ENCODE results near the gene EYS. TPM values are rescaled to one million over a fixed set of nuclear protein-coding genes. Genes with fewer than 3 reads are reported as not detected.

The EYS gene
- polyA plus RNA-seq, 1 of the 3 experiments (the other 2 are of a cell fraction): 0.05 TPM

DNA sequence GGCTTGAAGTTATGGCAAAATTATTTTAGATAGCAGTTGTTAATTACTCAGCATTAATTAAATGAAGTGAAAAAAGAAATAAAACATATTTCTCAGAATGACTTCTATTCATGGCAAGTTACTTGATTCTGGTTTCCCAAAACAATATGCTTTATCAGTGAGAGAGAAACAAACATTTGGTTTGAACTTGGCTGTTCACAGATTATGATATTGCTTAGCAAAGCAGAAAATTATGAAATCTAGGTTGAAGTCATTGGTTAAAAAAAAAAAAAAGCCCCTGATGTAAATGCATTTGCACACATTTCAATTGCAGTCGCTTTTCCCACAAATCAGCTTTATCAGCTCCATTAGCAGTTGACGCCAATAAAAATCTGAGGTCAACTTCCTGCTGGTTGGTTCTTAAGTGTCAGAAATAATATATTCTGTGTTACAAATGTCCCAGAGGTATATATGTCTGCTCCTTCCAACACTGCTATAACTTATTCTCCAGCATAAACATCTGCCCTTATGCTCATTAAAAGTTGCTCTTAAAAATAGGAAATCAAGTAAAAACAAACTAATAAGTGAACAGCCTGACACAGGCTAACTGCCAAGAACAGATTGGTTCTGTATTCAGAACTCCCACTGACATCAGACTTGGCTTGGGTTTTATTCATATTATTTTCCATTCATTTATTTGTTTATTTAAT, 1796.0 kb downstream of the EYS start:
- DNase-seq: no peak
- no peak overlapping the region for H2AFZ ChIP-seq (ENCODE audit: low read depth)
- ChIA-PET CTCF (no interaction called here), POLR2A (no interaction called here)
- H3K36me3 ChIP-seq (replicated peaks in 1 of 2; ENCODE audit: control insufficient read depth in 1 of 2, insufficient read depth in 2 of 2, low read length in 1 of 2): no peaks in the 10 kb centered on the region
- H3K27ac ChIP-seq (ENCODE audit: low read depth in 2 of 2, low read length in 1 of 2): no peak overlapping the region
- TF ChIP-seq FOXM1 (IDR thresholded peaks at IDR 0.05; ENCODE audit: low read depth) (no peak), ELF1 (IDR thresholded peaks at IDR 0.05) (no peak), RXRA (IDR thresholded peaks at IDR 0.05; ENCODE audit: borderline replicate concordance, low read depth) (no peak), SMC3 (IDR thresholded peaks at IDR 0.05; ENCODE audit: low read depth, low read length) (no peak), FOSL2 (IDR thresholded peaks at IDR 0.05; ENCODE audit: borderline replicate concordance, low read depth) (no peak), YY1 (IDR thresholded peaks at IDR 0.05; ENCODE audit: low read depth) (no peak)
- TF ChIP-seq, protein P1, sequence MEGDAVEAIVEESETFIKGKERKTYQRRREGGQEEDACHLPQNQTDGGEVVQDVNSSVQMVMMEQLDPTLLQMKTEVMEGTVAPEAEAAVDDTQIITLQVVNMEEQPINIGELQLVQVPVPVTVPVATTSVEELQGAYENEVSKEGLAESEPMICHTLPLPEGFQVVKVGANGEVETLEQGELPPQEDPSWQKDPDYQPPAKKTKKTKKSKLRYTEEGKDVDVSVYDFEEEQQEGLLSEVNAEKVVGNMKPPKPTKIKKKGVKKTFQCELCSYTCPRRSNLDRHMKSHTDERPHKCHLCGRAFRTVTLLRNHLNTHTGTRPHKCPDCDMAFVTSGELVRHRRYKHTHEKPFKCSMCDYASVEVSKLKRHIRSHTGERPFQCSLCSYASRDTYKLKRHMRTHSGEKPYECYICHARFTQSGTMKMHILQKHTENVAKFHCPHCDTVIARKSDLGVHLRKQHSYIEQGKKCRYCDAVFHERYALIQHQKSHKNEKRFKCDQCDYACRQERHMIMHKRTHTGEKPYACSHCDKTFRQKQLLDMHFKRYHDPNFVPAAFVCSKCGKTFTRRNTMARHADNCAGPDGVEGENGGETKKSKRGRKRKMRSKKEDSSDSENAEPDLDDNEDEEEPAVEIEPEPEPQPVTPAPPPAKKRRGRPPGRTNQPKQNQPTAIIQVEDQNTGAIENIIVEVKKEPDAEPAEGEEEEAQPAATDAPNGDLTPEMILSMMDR (IDR thresholded peaks at IDR 0.05): no peak
- TF ChIP-seq, protein P2, sequence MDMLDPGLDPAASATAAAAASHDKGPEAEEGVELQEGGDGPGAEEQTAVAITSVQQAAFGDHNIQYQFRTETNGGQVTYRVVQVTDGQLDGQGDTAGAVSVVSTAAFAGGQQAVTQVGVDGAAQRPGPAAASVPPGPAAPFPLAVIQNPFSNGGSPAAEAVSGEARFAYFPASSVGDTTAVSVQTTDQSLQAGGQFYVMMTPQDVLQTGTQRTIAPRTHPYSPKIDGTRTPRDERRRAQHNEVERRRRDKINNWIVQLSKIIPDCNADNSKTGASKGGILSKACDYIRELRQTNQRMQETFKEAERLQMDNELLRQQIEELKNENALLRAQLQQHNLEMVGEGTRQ (IDR thresholded peaks at IDR 0.05; ENCODE audit: borderline replicate concordance, low read depth, low read length): no peak
- WGBS (ENCODE audit: low lambda C conversion rate): 82% methylated on average over 2 of the region's 2 CpGs
- H3K4me2 ChIP-seq: no peak overlapping the region
- H3K27me3 ChIP-seq (ENCODE audit: insufficient read depth): no peaks in the 10 kb centered on the region
- no peaks in the 10 kb centered on the region for H3K4me1 ChIP-seq (ENCODE audit: control insufficient read depth in 1 of 2, insufficient read depth in 2 of 2, low read depth in 1 of 2, low read length in 1 of 2)
- H3K9me3 ChIP-seq: no peaks in the 10 kb centered on the region
- H3K4me3 ChIP-seq (ENCODE audit: low read depth in 2 of 2, low read length in 1 of 2): no peak overlapping the region
- no peaks in the 10 kb centered on the region for H3K79me2 ChIP-seq (ENCODE audit: insufficient read depth)
- H3F3A ChIP-seq (replicated peaks; ENCODE audit: insufficient read depth): peaks cover 6% of the 10 kb centered on the region
- no peaks in the 10 kb centered on the region for H4K20me1 ChIP-seq (ENCODE audit: insufficient read depth)
- H3K9me2 ChIP-seq: no peaks in the 10 kb centered on the region
- H3K9ac ChIP-seq: no peak overlapping the region

DNA sequence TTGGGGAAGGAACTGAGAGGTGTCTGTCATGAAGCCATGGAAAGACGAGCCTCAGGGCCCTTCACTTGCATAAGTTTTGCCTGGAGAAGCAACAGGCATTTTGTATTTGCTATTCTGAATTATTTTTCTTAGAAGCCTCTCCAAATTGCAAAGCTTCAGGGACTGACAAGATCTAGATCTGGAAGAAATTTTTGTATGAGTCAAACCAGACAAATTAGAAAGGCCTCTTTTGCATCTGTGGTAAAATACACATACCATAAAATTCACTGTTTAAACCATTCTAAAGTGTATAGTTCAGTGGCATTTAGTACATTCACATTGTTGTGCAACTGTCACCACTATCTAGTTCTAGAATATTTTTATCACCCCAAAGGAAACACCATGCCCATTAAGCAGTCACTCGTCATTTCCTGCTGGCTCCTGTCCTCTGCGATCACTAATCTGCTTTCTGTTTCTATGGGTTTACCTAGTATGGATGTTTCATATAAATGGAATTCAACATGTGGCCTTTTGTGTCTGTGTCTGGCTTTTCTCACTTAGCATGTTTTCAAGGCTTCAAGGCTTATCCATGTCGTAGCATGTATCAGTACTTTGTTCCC, 1802.3 kb downstream of the EYS start:
- Histone ChIP-seq H3K27ac (ENCODE audit: low read depth in 2 of 2, low read length in 1 of 2) (peak overlapping the region in 1 of 2 experiments; percentile 52; a peak in 2 of 4 replicates), H3K9ac (no peak overlapping the region), H3K9me3 (no peaks in the 10 kb centered on the region), H4K20me1 (ENCODE audit: insufficient read depth) (no peaks in the 10 kb centered on the region), H3K79me2 (ENCODE audit: insufficient read depth) (no peaks in the 10 kb centered on the region), H3F3A (replicated peaks; ENCODE audit: insufficient read depth) (peaks cover 21% of the 10 kb centered on the region), H3K4me3 (ENCODE audit: low read depth in 2 of 2, low read length in 1 of 2) (no peak overlapping the region), H2AFZ (ENCODE audit: low read depth) (no peak overlapping the region), H3K36me3 (replicated peaks in 1 of 2; ENCODE audit: control insufficient read depth in 1 of 2, insufficient read depth in 2 of 2, low read length in 1 of 2) (no peaks in the 10 kb centered on the region), H3K9me2 (no peaks in the 10 kb centered on the region), H3K4me2 (peak overlapping the region; percentile 13; the same call in 1 of the 2 replicates), H3K4me1 (ENCODE audit: control insufficient read depth in 1 of 2, insufficient read depth in 2 of 2, low read depth in 1 of 2, low read length in 1 of 2) (peaks cover 2 to 10% of the 10 kb centered on the region in 2 experiments; a peak in 2 of 4 replicates), H3K27me3 (ENCODE audit: insufficient read depth) (no peaks in the 10 kb centered on the region)
- CTCF ChIA-PET: no interaction called here
- POLR2A ChIA-PET: no interaction called here
- DNase-seq: no peak
- 21% methylated on average over 4 of the region's 4 CpGs for WGBS (ENCODE audit: low lambda C conversion rate)
- TF ChIP-seq, protein P3, sequence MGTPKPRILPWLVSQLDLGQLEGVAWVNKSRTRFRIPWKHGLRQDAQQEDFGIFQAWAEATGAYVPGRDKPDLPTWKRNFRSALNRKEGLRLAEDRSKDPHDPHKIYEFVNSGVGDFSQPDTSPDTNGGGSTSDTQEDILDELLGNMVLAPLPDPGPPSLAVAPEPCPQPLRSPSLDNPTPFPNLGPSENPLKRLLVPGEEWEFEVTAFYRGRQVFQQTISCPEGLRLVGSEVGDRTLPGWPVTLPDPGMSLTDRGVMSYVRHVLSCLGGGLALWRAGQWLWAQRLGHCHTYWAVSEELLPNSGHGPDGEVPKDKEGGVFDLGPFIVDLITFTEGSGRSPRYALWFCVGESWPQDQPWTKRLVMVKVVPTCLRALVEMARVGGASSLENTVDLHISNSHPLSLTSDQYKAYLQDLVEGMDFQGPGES (IDR thresholded peaks at IDR 0.05; ENCODE audit: low read depth, low read length): no peak
- TF ChIP-seq, protein P4, sequence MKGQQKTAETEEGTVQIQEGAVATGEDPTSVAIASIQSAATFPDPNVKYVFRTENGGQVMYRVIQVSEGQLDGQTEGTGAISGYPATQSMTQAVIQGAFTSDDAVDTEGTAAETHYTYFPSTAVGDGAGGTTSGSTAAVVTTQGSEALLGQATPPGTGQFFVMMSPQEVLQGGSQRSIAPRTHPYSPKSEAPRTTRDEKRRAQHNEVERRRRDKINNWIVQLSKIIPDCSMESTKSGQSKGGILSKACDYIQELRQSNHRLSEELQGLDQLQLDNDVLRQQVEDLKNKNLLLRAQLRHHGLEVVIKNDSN (IDR thresholded peaks at IDR 0.05; ENCODE audit: borderline replicate concordance, low read depth): no peak
- TF ChIP-seq, protein P5, sequence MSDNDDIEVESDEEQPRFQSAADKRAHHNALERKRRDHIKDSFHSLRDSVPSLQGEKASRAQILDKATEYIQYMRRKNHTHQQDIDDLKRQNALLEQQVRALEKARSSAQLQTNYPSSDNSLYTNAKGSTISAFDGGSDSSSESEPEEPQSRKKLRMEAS (IDR thresholded peaks at IDR 0.05; ENCODE audit: low read depth): 0 out of 2 replicates have a peak, but pooled peaks have one; percentile 23
- TF ChIP-seq, protein P6, sequence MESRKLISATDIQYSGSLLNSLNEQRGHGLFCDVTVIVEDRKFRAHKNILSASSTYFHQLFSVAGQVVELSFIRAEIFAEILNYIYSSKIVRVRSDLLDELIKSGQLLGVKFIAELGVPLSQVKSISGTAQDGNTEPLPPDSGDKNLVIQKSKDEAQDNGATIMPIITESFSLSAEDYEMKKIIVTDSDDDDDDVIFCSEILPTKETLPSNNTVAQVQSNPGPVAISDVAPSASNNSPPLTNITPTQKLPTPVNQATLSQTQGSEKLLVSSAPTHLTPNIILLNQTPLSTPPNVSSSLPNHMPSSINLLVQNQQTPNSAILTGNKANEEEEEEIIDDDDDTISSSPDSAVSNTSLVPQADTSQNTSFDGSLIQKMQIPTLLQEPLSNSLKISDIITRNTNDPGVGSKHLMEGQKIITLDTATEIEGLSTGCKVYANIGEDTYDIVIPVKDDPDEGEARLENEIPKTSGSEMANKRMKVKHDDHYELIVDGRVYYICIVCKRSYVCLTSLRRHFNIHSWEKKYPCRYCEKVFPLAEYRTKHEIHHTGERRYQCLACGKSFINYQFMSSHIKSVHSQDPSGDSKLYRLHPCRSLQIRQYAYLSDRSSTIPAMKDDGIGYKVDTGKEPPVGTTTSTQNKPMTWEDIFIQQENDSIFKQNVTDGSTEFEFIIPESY (IDR thresholded peaks at IDR 0.05; ENCODE audit: borderline replicate concordance, low read depth): 0 out of 2 replicates have a peak, but pooled peaks have one; percentile 14
- TF ChIP-seq YY1 (IDR thresholded peaks at IDR 0.05; ENCODE audit: low read depth) (no peak), GATA2 (CRISPR knock-in tag; IDR thresholded peaks at IDR 0.05) (no peak)
- TF ChIP-seq, protein P7, sequence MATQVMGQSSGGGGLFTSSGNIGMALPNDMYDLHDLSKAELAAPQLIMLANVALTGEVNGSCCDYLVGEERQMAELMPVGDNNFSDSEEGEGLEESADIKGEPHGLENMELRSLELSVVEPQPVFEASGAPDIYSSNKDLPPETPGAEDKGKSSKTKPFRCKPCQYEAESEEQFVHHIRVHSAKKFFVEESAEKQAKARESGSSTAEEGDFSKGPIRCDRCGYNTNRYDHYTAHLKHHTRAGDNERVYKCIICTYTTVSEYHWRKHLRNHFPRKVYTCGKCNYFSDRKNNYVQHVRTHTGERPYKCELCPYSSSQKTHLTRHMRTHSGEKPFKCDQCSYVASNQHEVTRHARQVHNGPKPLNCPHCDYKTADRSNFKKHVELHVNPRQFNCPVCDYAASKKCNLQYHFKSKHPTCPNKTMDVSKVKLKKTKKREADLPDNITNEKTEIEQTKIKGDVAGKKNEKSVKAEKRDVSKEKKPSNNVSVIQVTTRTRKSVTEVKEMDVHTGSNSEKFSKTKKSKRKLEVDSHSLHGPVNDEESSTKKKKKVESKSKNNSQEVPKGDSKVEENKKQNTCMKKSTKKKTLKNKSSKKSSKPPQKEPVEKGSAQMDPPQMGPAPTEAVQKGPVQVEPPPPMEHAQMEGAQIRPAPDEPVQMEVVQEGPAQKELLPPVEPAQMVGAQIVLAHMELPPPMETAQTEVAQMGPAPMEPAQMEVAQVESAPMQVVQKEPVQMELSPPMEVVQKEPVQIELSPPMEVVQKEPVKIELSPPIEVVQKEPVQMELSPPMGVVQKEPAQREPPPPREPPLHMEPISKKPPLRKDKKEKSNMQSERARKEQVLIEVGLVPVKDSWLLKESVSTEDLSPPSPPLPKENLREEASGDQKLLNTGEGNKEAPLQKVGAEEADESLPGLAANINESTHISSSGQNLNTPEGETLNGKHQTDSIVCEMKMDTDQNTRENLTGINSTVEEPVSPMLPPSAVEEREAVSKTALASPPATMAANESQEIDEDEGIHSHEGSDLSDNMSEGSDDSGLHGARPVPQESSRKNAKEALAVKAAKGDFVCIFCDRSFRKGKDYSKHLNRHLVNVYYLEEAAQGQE (IDR thresholded peaks at IDR 0.05; ENCODE audit: low read depth, low read length): no peak

All from SK-N-SH (cell line).